Hypothalamus (tissue), 51 donors: ENCODE data around the gene SRR.

Source experiments
- DNase-seq, 51 donors: peaks; one replicate each; lab custom pipeline; 2025; lab: John Stamatoyannopoulos, UW

Gene SRR

GRCh38 chr17:2369551-2370210, 65.9 kb downstream of the SRR start:
- no peak for DNase-seq

DNA sequence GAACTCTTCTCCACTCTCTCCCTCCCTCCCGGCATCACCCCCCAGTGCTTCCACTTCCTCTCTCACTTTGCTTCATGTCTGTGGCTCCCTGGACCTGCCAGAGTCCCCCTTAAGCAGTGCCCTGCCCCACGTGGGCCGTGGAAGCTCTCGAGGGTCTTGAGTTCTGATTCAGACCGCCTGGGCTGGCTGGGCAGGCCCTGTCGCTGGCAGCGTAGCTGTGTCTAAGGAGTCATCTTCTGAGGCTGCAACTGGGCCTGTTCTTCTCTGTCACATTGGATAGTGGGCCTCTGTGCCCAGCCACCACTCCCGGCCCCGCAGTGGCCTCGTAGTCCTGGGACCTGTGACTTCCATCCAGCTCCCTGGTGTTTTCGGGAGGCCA, 66.5 kb downstream of the SRR start:
- no peak for DNase-seq

GRCh38 chr17:2371183-2372130, 67.7 kb downstream of the SRR start:
- no peak for DNase-seq

DNA sequence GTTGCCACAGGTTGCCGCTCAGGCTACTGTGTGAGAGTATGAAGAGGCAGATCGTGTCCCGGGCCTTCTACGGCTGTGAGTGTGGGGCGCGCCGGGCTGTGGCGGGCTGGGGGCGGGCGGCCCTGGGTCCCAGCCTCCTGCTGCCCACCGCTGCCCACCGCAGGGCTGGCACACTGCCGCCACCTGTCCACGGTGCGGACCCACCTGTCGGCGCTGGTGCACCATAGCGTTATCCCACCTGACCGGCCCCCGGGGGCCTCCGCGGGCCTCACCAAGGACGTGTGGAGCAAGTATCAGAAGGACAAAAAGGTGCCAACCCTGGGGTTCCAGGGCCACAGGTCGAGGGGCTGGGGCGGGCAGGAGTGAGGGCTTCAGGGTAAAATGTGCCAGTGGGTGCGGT, 68.4 kb downstream of the SRR start:
- DNase-seq, result no peak

- no peak for DNase-seq
These were observed 68.9 kb downstream of the SRR start for GRCh38 chr17:2372681-2373080.

DNA sequence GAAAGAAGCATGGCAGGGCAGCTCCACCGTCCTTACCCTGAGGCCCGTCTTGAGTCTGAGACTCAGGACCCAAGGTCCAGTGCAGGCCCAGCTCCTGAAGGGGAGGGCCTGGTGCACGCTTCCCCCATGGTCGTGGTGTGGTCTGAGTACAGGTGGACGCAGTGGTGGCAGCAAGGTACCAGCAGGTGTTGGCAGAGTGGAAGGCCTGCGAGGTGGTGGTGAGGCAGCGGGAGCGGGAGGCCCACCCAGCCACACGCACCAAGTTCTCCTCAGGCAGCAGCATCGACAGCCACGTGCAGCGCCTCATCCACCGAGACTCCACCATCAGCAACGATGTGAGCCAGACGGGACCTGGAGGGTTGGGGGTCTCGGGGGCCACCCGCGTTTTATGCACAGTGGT, 69.4 kb downstream of the SRR start:
- no peak for DNase-seq
